ENCODE data around the gene PSENEN. TPM values are rescaled to one million over a fixed set of nuclear protein-coding genes. Genes with fewer than 3 reads are reported as not detected.

Gene PSENEN
- total and polyA plus RNA-seq, 2 experiments from 2014 or later: 39.1 to 106 TPM

GRCh38 chr19:35715355-35715809 lies 30.1 kb upstream of the PSENEN start:
- TF ChIP-seq CTCF (IDR thresholded peaks at IDR 0.05; ENCODE audit: poor library complexity): no peak
- no peak for TF ChIP-seq EZH2phosphoT487 (IDR thresholded peaks at IDR 0.05; ENCODE audit: low read depth, severe bottlenecking, unreplicated experiment)
- TF ChIP-seq EZH2 (IDR thresholded peaks at IDR 0.05; ENCODE audit: borderline replicate concordance): no peak
- Histone ChIP-seq H3K9me3 (ENCODE audit: low read depth) (no peaks in the 10 kb centered on the region), H3K4me3 (peak overlapping the region; percentile 43), H3K27ac (no peak overlapping the region), H3K27me3 (no peaks in the 10 kb centered on the region), H3K79me2 (peaks cover 30% of the 10 kb centered on the region), H2AFZ (no peak overlapping the region), H3K4me2 (peak overlapping the region; percentile 89), H4K20me1 (ENCODE audit: insufficient read depth, poor library complexity, severe bottlenecking) (peaks cover 17% of the 10 kb centered on the region), H3K4me1 (ENCODE audit: insufficient read depth) (peaks cover 15% of the 10 kb centered on the region), H3K9me2 (replicated peaks; ENCODE audit: insufficient read depth) (no peaks in the 10 kb centered on the region), H3K36me3 (replicated peaks; ENCODE audit: insufficient read depth, low read depth) (no peaks in the 10 kb centered on the region)
- DNase-seq (ENCODE audit: low spot score): no peak
- WGBS (ENCODE audit: low lambda C conversion rate, missing lambda C conversion rate): 85% methylated on average over 7 of the region's 7 CpGs

DNA sequence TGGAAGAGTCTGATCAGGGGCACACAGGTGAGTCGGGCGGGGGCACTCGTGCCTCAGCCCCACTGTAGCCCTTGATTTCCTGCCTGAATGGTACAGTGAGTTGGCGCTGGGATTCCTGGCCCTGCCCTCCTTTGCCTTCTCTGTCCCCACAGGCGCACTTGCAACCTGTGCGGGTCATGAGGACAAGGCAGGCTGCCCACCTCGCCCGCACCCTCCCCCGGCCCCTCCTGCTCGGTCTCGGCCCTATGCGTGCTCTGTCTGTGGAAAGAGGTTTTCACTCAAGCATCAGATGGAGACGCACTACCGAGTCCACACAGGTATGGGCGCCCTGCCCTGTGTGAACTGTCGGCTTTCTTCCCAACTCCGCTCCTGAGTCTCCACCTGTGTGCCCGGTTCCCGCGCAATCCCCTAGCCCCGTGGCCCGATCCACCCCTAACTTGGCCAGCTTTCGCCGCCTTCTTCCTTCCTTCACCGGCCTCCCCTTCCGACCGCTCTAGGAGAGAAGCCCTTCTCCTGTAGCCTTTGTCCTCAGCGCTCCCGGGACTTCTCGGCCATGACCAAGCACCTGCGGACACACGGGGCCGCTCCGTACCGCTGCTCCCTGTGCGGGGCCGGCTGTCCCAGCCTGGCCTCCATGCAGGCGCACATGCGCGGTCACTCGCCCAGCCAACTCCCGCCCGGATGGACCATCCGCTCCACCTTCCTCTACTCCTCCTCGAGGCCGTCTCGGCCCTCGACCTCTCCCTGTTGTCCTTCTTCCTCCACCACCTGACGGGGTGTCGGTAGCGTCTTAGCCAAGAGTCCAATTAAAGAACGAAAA lies 29.3 kb upstream of the PSENEN start:
- TF ChIP-seq EZH2phosphoT487 (IDR thresholded peaks at IDR 0.05; ENCODE audit: low read depth, severe bottlenecking, unreplicated experiment): no peak
- H3K9me3 ChIP-seq (ENCODE audit: low read depth): no peaks in the 10 kb centered on the region
- peak; percentile 80 for DNase-seq (ENCODE audit: low spot score)
- no peaks in the 10 kb centered on the region for H3K27me3 ChIP-seq
- peaks cover 38% of the 10 kb centered on the region for H3K79me2 ChIP-seq
- peaks cover 15% of the 10 kb centered on the region for H3K4me1 ChIP-seq (ENCODE audit: insufficient read depth)
- 4% methylated on average over 44 of the region's 52 CpGs for WGBS (ENCODE audit: low lambda C conversion rate, missing lambda C conversion rate)
- H3K36me3 ChIP-seq (replicated peaks; ENCODE audit: insufficient read depth, low read depth): no peaks in the 10 kb centered on the region
- no peaks in the 10 kb centered on the region for H3K9me2 ChIP-seq (replicated peaks; ENCODE audit: insufficient read depth)
- peaks cover 18% of the 10 kb centered on the region for H4K20me1 ChIP-seq (ENCODE audit: insufficient read depth, poor library complexity, severe bottlenecking)
- peak overlapping the region; percentile 43 for H3K4me3 ChIP-seq
- peak overlapping the region; percentile 89 for H3K4me2 ChIP-seq
- peak overlapping the region; percentile 81 for H2AFZ ChIP-seq
- H3K27ac ChIP-seq: peak overlapping the region; percentile 89

- 1% methylated on average over 43 of the region's 77 CpGs for WGBS (ENCODE audit: low lambda C conversion rate, missing lambda C conversion rate)
Measured at GRCh38 chr19:35716801-35717664, 28.4 kb upstream of the PSENEN start.

More at GRCh38 chr19:35716801-35717664, 28.4 kb upstream of the PSENEN start:
- Histone ChIP-seq H3K79me2 (peaks cover 45% of the 10 kb centered on the region), H3K27me3 (no peaks in the 10 kb centered on the region), H4K20me1 (ENCODE audit: insufficient read depth, poor library complexity, severe bottlenecking) (peaks cover 25% of the 10 kb centered on the region), H3K4me2 (peak overlapping the region; percentile 89), H3K9me2 (replicated peaks; ENCODE audit: insufficient read depth) (no peaks in the 10 kb centered on the region), H2AFZ (peak overlapping the region; percentile 81), H3K4me3 (peak overlapping the region; percentile 43), H3K36me3 (replicated peaks; ENCODE audit: insufficient read depth, low read depth) (no peaks in the 10 kb centered on the region), H3K27ac (peak overlapping the region; percentile 89), H3K4me1 (ENCODE audit: insufficient read depth) (peaks cover 15% of the 10 kb centered on the region), H3K9me3 (ENCODE audit: low read depth) (no peaks in the 10 kb centered on the region)
- peak; percentile 94 for DNase-seq (ENCODE audit: low spot score)
- TF ChIP-seq CTCF (IDR thresholded peaks at IDR 0.05; ENCODE audit: poor library complexity) (peak; percentile 90), EZH2 (IDR thresholded peaks at IDR 0.05; ENCODE audit: borderline replicate concordance) (no peak), EZH2phosphoT487 (IDR thresholded peaks at IDR 0.05; ENCODE audit: low read depth, severe bottlenecking, unreplicated experiment) (no peak)
